Effector memory CD4-positive, alpha-beta T cell (primary cell): ENCODE data around the gene CATSPER3.

Experiments used
- DNase-seq, 3 donors: peaks; one replicate each; pipeline ENCODE4 v3.0.0-alpha.2; 2020
- H3K27ac ChIP-seq: 2 replicates; pipeline ENCODE4 v1.7.0; 2013; ENCODE audit warnings: mild to moderate bottlenecking, low read length, moderate library complexity; ENCODE audit not compliant: insufficient read depth, poor library complexity, severe bottlenecking
- H3K27me3 ChIP-seq: replicated peaks from 2 replicates; pipeline ENCODE4 v1.7.0; 2013; ENCODE audit warnings: mild to moderate bottlenecking, low read length; ENCODE audit not compliant: insufficient read depth, control insufficient read depth, poor library complexity, severe bottlenecking
- H3K36me3 ChIP-seq: 2 replicates; pipeline ENCODE4 v1.7.0; 2013; ENCODE audit warnings: mild to moderate bottlenecking, low read length, moderate library complexity; ENCODE audit not compliant: control insufficient read depth, insufficient read depth
- H3K4me1 ChIP-seq: 2 replicates; pipeline ENCODE4 v1.7.0; 2013; ENCODE audit warnings: low read length, mild to moderate bottlenecking; ENCODE audit not compliant: control insufficient read depth, insufficient read depth, poor library complexity, severe bottlenecking
- H3K4me3 ChIP-seq: 2 replicates; pipeline ENCODE4 v1.7.0; 2013; ENCODE audit warnings: low read length, low read depth, mild to moderate bottlenecking; ENCODE audit not compliant: insufficient read depth, poor library complexity, severe bottlenecking
- H3K9me3 ChIP-seq: 2 replicates; pipeline ENCODE4 v1.7.0; 2013; ENCODE audit warnings: mild to moderate bottlenecking, low read length, moderate library complexity; ENCODE audit not compliant: control insufficient read depth

The CATSPER3 gene

DNA sequence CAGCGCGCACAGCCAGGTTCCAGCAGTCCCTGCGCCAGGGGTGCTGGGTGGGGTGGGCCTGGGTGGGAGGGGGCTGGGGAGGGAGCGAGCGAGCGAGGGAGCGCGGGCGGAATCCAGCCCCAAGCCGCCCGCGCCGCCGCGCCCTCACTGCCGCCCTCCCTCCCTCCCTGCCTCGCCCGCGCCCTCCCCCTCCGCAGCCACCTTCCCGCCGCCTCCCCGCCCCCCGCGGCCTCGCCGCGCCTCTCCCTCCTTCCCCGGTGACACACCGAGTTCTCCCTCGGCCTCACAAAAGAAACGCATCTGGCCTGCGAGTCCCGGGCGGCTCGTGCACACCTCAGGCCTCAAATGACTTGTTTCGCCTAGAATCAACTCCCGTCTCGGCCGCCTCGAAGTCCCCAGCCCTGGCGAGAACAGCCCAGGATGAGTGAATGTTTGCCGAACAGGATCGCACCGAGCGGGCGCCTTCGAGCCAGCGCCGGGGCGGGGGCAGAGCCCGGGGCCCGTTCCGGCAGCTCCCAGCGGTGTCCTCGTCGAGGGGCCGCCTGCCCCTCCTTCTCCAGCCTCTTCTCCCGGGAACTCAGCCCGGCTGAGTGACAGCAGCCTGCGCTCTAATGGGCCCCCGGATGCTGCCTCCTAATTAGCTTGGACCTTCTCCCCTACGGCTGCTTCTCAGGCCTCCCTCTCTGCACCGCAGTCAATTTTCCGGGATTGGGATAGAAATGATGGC, 66.7 kb downstream of the CATSPER3 start:
- no peak for DNase-seq

DNA sequence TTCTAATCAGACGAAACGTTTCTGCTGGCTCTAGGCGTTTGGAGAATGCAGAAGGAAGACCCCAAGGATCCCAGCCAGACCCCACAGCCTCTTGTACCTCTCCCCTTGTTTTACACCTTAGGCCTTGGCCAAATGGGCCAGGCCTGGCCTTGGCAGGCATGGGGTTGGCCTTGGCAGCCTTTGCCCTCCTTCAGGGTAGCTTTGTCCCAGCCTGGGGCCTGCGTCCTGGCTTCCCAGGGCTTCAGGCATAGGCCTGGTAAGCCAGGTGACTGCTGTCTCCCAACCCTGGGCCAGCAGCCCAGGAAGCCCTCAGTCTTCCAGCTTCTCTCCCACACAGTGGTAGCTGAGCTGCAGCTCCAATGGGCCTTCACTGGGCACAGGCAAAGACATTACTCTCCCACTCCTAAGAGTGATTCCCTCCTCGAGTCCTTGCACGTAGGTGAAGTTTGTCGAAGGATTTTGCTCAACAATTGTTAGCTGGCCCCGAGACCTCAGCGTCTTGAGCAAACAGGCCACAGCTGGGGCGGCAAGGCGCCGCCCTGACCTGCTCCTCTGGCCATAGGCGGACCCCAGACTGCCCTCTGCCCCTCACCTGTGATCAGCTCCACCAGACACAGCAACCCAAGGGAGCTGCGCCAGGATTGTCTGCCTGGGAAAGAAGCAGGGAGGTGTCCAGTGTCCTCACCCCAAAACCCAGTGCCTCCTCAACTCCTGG, 67.4 kb downstream of the CATSPER3 start:
- no peak for DNase-seq
- H3K4me3 ChIP-seq = no peak overlapping the region
- H3K27me3 ChIP-seq = peaks cover 63% of the 10 kb centered on the region
- no peaks in the 10 kb centered on the region for H3K36me3 ChIP-seq
- H3K9me3 ChIP-seq = no peaks in the 10 kb centered on the region
- no peak overlapping the region for H3K27ac ChIP-seq
- peaks cover 28% of the 10 kb centered on the region for H3K4me1 ChIP-seq

More for the DNA sequence above, 66.7 kb downstream of the CATSPER3 start:
- Histone ChIP-seq H3K9me3 (no peaks in the 10 kb centered on the region), H3K36me3 (no peaks in the 10 kb centered on the region), H3K4me1 (peaks cover 27% of the 10 kb centered on the region), H3K27me3 (peaks cover 67% of the 10 kb centered on the region), H3K27ac (no peak overlapping the region), H3K4me3 (no peak overlapping the region)

- H3K4me3 ChIP-seq = no peak overlapping the region
- peaks cover 31% of the 10 kb centered on the region for H3K4me1 ChIP-seq
- no peaks in the 10 kb centered on the region for H3K36me3 ChIP-seq
- H3K27ac ChIP-seq = no peak overlapping the region
- DNase-seq = no peak
- H3K27me3 ChIP-seq = peaks cover 63% of the 10 kb centered on the region
- H3K9me3 ChIP-seq = no peaks in the 10 kb centered on the region
These were observed 67.9 kb downstream of the CATSPER3 start for GRCh38 chr5:135035678-135036030.

- H3K4me1 ChIP-seq = peaks cover 24% of the 10 kb centered on the region
- no peak for DNase-seq
- no peaks in the 10 kb centered on the region for H3K9me3 ChIP-seq
- H3K27ac ChIP-seq = no peak overlapping the region
- peaks cover 63% of the 10 kb centered on the region for H3K27me3 ChIP-seq
- no peak overlapping the region for H3K4me3 ChIP-seq
- H3K36me3 ChIP-seq = no peaks in the 10 kb centered on the region
These were observed 68.7 kb downstream of the CATSPER3 start for GRCh38 chr5:135036405-135036804.

DNA sequence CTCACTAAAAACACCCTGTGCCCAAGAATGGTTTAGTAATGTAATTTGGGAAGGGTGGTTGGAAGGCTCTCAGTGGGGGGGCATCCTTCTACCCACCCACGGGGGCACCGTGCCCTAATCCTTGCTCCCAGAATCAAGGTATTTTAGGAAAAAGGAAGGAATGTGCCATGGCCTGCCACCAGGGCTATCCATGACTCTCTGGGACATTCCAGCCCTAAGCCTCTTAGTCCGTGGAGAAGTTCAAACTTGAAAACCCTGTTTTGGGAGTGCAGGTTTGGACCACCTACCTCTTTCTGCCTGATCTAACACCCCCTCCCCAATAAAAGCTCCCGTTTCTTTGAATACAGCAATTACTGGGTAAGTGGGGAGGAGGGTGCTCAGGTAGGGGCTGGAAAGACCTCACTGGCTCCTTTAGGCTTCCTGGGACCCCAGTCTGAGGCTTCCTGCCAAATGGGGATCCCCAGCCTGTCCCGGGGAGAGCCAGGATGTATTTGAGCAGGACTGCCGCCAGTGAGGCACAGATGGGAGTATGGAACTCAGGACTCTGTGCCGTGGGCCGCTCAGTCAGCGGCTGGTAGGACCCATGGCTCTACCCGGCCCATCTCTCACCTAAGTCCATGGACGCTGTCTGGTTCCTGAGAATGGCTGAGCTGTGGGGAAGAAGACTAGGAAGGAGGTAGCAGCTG, 70.0 kb downstream of the CATSPER3 start:
- Histone ChIP-seq H3K27me3 (peaks cover 54% of the 10 kb centered on the region), H3K27ac (no peak overlapping the region)

DNA sequence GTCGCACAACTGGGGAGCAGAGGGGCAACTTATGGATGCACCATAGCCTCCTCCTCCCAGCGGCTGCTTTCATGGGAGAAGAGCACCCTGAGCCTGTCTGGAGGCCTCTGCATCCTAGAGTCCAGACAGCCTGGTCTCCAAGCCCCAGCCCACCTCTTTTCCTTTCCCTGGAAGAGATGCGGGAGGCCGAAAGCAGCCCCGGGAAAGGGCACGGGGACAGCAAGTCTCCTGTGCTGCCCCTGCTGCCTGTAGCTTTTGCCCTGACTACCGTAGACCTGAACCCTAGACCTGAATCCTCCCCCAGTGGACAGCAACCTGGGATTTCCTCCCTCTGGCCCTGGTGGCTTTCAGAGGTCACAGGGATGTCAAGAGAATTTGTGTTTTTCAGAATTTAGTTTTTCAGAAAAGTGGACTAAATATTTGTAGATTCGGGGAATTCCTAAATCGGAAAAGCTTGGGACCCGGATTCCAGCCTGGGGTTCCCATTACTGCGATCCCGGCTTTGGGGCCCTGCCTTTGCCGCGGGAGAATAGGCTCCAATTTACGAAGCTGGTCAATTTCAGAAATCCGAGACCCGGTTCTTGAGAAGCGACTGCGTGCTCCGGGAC, 70.6 kb downstream of the CATSPER3 start:
- Histone ChIP-seq H3K9me3 (no peaks in the 10 kb centered on the region), H3K4me1 (peaks cover 18% of the 10 kb centered on the region), H3K4me3 (no peak overlapping the region), H3K27ac (no peak overlapping the region), H3K36me3 (no peaks in the 10 kb centered on the region), H3K27me3 (peaks cover 53% of the 10 kb centered on the region)
- DNase-seq = no peak

More for the DNA sequence above, 70.0 kb downstream of the CATSPER3 start:
- no peaks in the 10 kb centered on the region for H3K36me3 ChIP-seq
- no peak for DNase-seq
- no peak overlapping the region for H3K4me3 ChIP-seq
- peaks cover 24% of the 10 kb centered on the region for H3K4me1 ChIP-seq
- H3K9me3 ChIP-seq = no peaks in the 10 kb centered on the region

GRCh38 chr5:135038813-135039270, 71.1 kb downstream of the CATSPER3 start:
- no peaks in the 10 kb centered on the region for H3K36me3 ChIP-seq
- H3K27ac ChIP-seq = no peak overlapping the region
- H3K4me1 ChIP-seq = peaks cover 15% of the 10 kb centered on the region
- H3K4me3 ChIP-seq = no peak overlapping the region
- peaks cover 49% of the 10 kb centered on the region for H3K27me3 ChIP-seq
- DNase-seq = no peak
- H3K9me3 ChIP-seq = no peaks in the 10 kb centered on the region

DNA sequence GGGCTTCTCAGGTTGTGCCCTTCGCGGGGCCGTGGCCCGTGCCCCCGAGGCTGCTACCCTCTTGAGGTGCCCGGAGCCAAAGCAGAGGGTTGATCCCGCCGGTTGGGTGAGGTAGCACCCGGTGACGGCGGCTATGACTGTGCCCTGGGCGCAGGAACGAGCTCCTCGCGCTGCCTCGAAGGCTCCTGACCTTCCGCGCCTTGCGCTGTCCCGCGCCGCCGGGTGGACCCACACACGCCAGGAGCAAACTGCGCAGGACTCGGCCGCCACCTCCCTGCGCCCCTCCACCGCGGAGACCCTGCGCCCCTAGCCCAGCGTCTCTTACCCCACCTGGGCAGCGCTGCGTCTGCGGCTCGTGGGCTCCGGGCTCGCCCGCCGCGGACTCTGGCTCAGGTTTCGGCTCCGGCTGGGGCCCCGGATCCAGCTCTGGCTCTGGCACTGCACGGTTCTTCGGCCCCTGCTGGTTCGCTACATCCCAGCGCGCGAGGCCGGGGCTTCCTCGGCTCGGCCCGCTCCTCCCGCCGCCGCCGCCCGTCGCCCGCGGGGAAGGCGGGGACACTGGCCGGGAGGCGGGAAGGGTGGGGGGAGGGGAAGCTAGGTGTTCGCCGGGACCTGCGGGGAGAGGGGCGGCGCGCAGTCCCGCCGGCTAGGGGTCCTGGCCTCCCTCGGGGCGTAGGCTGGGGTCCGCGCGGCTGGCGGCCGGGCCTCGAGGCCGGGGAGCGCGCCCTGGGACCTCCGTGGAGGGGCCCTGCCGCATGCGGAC, 71.7 kb downstream of the CATSPER3 start:
- peaks cover 49% of the 10 kb centered on the region for H3K27me3 ChIP-seq
- no peak for DNase-seq
- H3K9me3 ChIP-seq = no peaks in the 10 kb centered on the region
- peak overlapping the region; percentile 12 for H3K4me3 ChIP-seq
- no peaks in the 10 kb centered on the region for H3K36me3 ChIP-seq
- no peak overlapping the region for H3K27ac ChIP-seq
- peaks cover 15% of the 10 kb centered on the region for H3K4me1 ChIP-seq

DNA sequence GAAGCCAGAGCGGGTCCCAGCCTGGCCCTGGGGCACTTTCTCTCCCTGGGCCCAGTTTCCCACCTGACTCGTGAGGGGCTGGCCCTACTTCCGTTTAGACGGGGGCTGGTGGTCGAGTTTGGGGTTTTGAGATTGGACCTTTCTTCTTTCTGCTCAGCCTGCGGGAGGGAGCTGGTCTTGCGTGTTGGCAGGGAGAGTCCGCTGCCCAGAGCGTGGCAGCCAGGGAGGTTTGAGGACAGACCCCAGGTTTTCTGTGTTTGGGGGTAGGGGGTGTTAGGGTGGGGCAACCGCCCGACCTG, 72.3 kb downstream of the CATSPER3 start:
- Histone ChIP-seq H3K4me3 (no peak overlapping the region), H3K27ac (no peak overlapping the region), H3K27me3 (peaks cover 46% of the 10 kb centered on the region), H3K36me3 (no peaks in the 10 kb centered on the region), H3K9me3 (no peaks in the 10 kb centered on the region), H3K4me1 (peaks cover 15% of the 10 kb centered on the region)
- no peak for DNase-seq
